Activated naive CD4-positive, alpha-beta T cell treated with anti-CD3 and anti-CD28 coated beads, Interleukin-2, amount 50 U/mL, for 72 hours (primary cell): ENCODE data around the gene USB1. TPM values are rescaled to one million over a fixed set of nuclear protein-coding genes. Genes with fewer than 3 reads are reported as not detected.

Experiments used
- ATAC-seq, 2 donors: fragments of 150-1000 bp; cut with Tn5 transposase; 2 replicates each; pipeline ENCODE4 v1.10.0; 2021; ENCODE audit warnings: mild to moderate bottlenecking in 2 of 2, moderate library complexity in 2 of 2
- DNase-seq, 2 donors: peaks; one replicate each; pipeline ENCODE4 v3.0.0; 2021 to 2022; ENCODE audit warnings: low spot score in 2 of 2
- H3K27ac Mint-ChIP-seq, 2 donors: one replicate each; pipeline ENCODE4 v1.8.0; 2022; ENCODE audit warnings: mild to moderate bottlenecking in 2 of 2, mixed read lengths in 2 of 2
- H3K36me3 Mint-ChIP-seq, 2 donors: one replicate each; pipeline ENCODE4 v1.8.0; 2022; ENCODE audit warnings: mixed read lengths in 2 of 2
- H3K9me3 Mint-ChIP-seq, 2 donors: one replicate each; pipeline ENCODE4 v1.8.0; 2022; ENCODE audit warnings: mixed read lengths in 2 of 2
- total RNA-seq, 2 donors: library from RNA; stranded (reverse); gene quantifications; one replicate each; pipeline ENCODE4 v1.2.3, GENCODE V29; 2022

Gene USB1
- total RNA-seq = 10 to 100 TPM; 39.8 to 50.6 TPM

GRCh38 chr16:58000706-58001676 is at the start of gene USB1:
Gene USB1, plus strand, starts transcription at chr16:58001407. Its CDS starts 77 bp downstream, at chr16:58001484.
- Mint-ChIP-seq H3K27ac (peak within 1 kb of the TSS; percentile 84 to 95), H3K9me3 (no peaks in the 10 kb centered on the region), H3K36me3 (no peaks in the 10 kb centered on the region)
- DNase-seq = peak; percentile 90 to 94
- ATAC-seq = peak; percentile 82 to 85

- no peaks in the 10 kb centered on the region for H3K36me3 Mint-ChIP-seq
- ATAC-seq = no peak
- H3K9me3 Mint-ChIP-seq = no peaks in the 10 kb centered on the region
- no peak for DNase-seq
- no peak overlapping the region for H3K27ac Mint-ChIP-seq
Measured at GRCh38 chr16:57952909-57953308, 48.3 kb upstream of the USB1 start.

- no peak for DNase-seq
- H3K36me3 Mint-ChIP-seq = no peaks in the 10 kb centered on the region
- no peaks in the 10 kb centered on the region for H3K9me3 Mint-ChIP-seq
- no peak for ATAC-seq
- H3K27ac Mint-ChIP-seq = no peak overlapping the region
Measured at GRCh38 chr16:57953857-57954256, 47.4 kb upstream of the USB1 start.

- H3K9me3 Mint-ChIP-seq = no peaks in the 10 kb centered on the region
- ATAC-seq = no peak
- no peak for DNase-seq
- H3K36me3 Mint-ChIP-seq = no peaks in the 10 kb centered on the region
- peak overlapping the region; percentile 12 to 61 for H3K27ac Mint-ChIP-seq
Measured at GRCh38 chr16:57955572-57956188, 45.5 kb upstream of the USB1 start.

GRCh38 chr16:57956270-57956808 is 44.9 kb upstream of the USB1 start:
- Mint-ChIP-seq H3K9me3 (no peaks in the 10 kb centered on the region), H3K36me3 (no peaks in the 10 kb centered on the region), H3K27ac (no peak overlapping the region)
- ATAC-seq (peak in 1 of 2 donors; percentile 16), DNase-seq (no peak)

- no peaks in the 10 kb centered on the region for H3K9me3 Mint-ChIP-seq
- no peaks in the 10 kb centered on the region for H3K36me3 Mint-ChIP-seq
- ATAC-seq (no peak), DNase-seq (no peak)
- no peak overlapping the region for H3K27ac Mint-ChIP-seq
Measured at GRCh38 chr16:57956924-57957672, 44.1 kb upstream of the USB1 start.

GRCh38 chr16:57957673-57958392 is 43.4 kb upstream of the USB1 start:
- Mint-ChIP-seq H3K9me3 (no peaks in the 10 kb centered on the region), H3K27ac (peak overlapping the region in 1 of 2 donors; percentile 53), H3K36me3 (no peaks in the 10 kb centered on the region)
- ATAC-seq (no peak), DNase-seq (no peak)

GRCh38 chr16:57958544-57958943 is 42.7 kb upstream of the USB1 start:
- Mint-ChIP-seq H3K36me3 (no peaks in the 10 kb centered on the region), H3K27ac (peak overlapping the region; percentile 53 to 88)
- no peak for ATAC-seq

GRCh38 chr16:57959121-57959520 is 42.1 kb upstream of the USB1 start:
- Mint-ChIP-seq H3K9me3 (no peaks in the 10 kb centered on the region), H3K36me3 (no peaks in the 10 kb centered on the region), H3K27ac (no peak overlapping the region)
- DNase-seq (no peak), ATAC-seq (no peak)

More at GRCh38 chr16:57958544-57958943, 42.7 kb upstream of the USB1 start:
- H3K9me3 Mint-ChIP-seq = no peaks in the 10 kb centered on the region
- DNase-seq = no peak

- Mint-ChIP-seq H3K36me3 (no peaks in the 10 kb centered on the region), H3K27ac (no peak overlapping the region), H3K9me3 (no peaks in the 10 kb centered on the region)
- no peak for ATAC-seq
- no peak for DNase-seq
Measured at GRCh38 chr16:57959804-57960203, 41.4 kb upstream of the USB1 start.

- DNase-seq (no peak), ATAC-seq (no peak)
- Mint-ChIP-seq H3K9me3 (no peaks in the 10 kb centered on the region), H3K36me3 (no peaks in the 10 kb centered on the region), H3K27ac (no peak overlapping the region)
Measured at GRCh38 chr16:57960310-57960709, 40.9 kb upstream of the USB1 start.

- H3K9me3 Mint-ChIP-seq = no peaks in the 10 kb centered on the region
- H3K27ac Mint-ChIP-seq = peak overlapping the region in 1 of 2 donors; percentile 85
- DNase-seq = no peak
- H3K36me3 Mint-ChIP-seq = no peaks in the 10 kb centered on the region
- no peak for ATAC-seq
Measured at GRCh38 chr16:57960826-57961472, 40.3 kb upstream of the USB1 start.

GRCh38 chr16:57961538-57961937 is 39.7 kb upstream of the USB1 start:
- H3K9me3 Mint-ChIP-seq = no peaks in the 10 kb centered on the region
- no peak for DNase-seq
- no peak for ATAC-seq
- no peaks in the 10 kb centered on the region for H3K36me3 Mint-ChIP-seq
- peak overlapping the region in 1 of 2 donors; percentile 85 for H3K27ac Mint-ChIP-seq

- ATAC-seq (no peak), DNase-seq (no peak)
- Mint-ChIP-seq H3K36me3 (no peaks in the 10 kb centered on the region), H3K9me3 (no peaks in the 10 kb centered on the region), H3K27ac (peak overlapping the region in 1 of 2 donors; percentile 85)
Measured at GRCh38 chr16:57962046-57962445, 39.2 kb upstream of the USB1 start.

- Mint-ChIP-seq H3K9me3 (no peaks in the 10 kb centered on the region), H3K27ac (peak overlapping the region in 1 of 2 donors; percentile 8), H3K36me3 (no peaks in the 10 kb centered on the region)
- no peak for ATAC-seq
- DNase-seq = no peak
Measured at GRCh38 chr16:57962756-57963155, 38.5 kb upstream of the USB1 start.
